IPS-20b (cell line): ENCODE data around the gene INTS2.
A peak's percentile ranks its signal among the peaks of the same experiment; 100 is the strongest.

Source experiments
- H3K27ac ChIP-seq: one replicate; pipeline ENCODE4 v1.5.1; 2013; ENCODE audit warnings: low read length
- H3K27me3 ChIP-seq: 2 replicates; pipeline ENCODE4 v1.6.1; 2013; ENCODE audit warnings: mild to moderate bottlenecking, low read length, inconsistent platforms; ENCODE audit not compliant: insufficient read depth
- H3K36me3 ChIP-seq: 2 replicates; pipeline ENCODE4 v1.6.1; 2013; ENCODE audit warnings: low read depth, mild to moderate bottlenecking, inconsistent platforms, low read length, moderate library complexity; ENCODE audit not compliant: insufficient read depth
- H3K4me1 ChIP-seq: 2 replicates; pipeline ENCODE4 v1.6.1; 2013; ENCODE audit warnings: mild to moderate bottlenecking, control low read depth, inconsistent platforms, low read length, moderate library complexity; ENCODE audit not compliant: insufficient read depth
- H3K4me3 ChIP-seq: 2 replicates; pipeline ENCODE4 v1.5.1; 2013; ENCODE audit warnings: mild to moderate bottlenecking, low read length, inconsistent platforms
- H3K9ac ChIP-seq: 2 replicates; pipeline ENCODE4 v1.6.1; 2013; ENCODE audit warnings: low read depth, mild to moderate bottlenecking, inconsistent platforms, low read length, moderate library complexity
- H3K9me3 ChIP-seq: 2 replicates; pipeline ENCODE4 v1.6.1; 2013; ENCODE audit warnings: mild to moderate bottlenecking, low read depth, low read length, inconsistent platforms; ENCODE audit not compliant: insufficient read depth

INTS2 gene

GRCh38 chr17:61927208-61928100 lies at the start of gene INTS2:
INTS2 (minus strand) TSS chr17:61927982; CDS start chr17:61926644, 1,338 bp downstream.
- Histone ChIP-seq H3K9ac (peak within 1 kb of the TSS; percentile 93), H3K27ac (peak within 1 kb of the TSS; percentile 52), H3K4me1 (no peaks in the 10 kb centered on the region; the same call in 1 of the 2 replicates), H3K27me3 (no peaks in the 10 kb centered on the region), H3K36me3 (peaks cover 12% of the 10 kb centered on the region; the same call in 1 of the 2 replicates), H3K4me3 (peak within 1 kb of the TSS; percentile 78), H3K9me3 (no peaks in the 10 kb centered on the region)

GRCh38 chr17:61974115-61974514 lies 46.3 kb upstream of the INTS2 start:
- H3K36me3 ChIP-seq = peaks cover 69% of the 10 kb centered on the region
- H3K4me3 ChIP-seq = no peak overlapping the region
- no peak overlapping the region for H3K9ac ChIP-seq
- no peaks in the 10 kb centered on the region for H3K27me3 ChIP-seq
- H3K27ac ChIP-seq = no peak overlapping the region
- H3K9me3 ChIP-seq = no peaks in the 10 kb centered on the region
- peaks cover 9% of the 10 kb centered on the region; the same call in 1 of the 2 replicates for H3K4me1 ChIP-seq

- Histone ChIP-seq H3K27me3 (no peaks in the 10 kb centered on the region), H3K9me3 (no peaks in the 10 kb centered on the region), H3K36me3 (peaks cover 71% of the 10 kb centered on the region), H3K4me3 (no peak overlapping the region), H3K27ac (no peak overlapping the region), H3K4me1 (peaks cover 9% of the 10 kb centered on the region; the same call in 1 of the 2 replicates), H3K9ac (no peak overlapping the region)
These were observed 44.5 kb upstream of the INTS2 start for GRCh38 chr17:61972311-61972710.

- no peak overlapping the region for H3K4me3 ChIP-seq
- H3K27ac ChIP-seq = no peak overlapping the region
- H3K27me3 ChIP-seq = no peaks in the 10 kb centered on the region
- peaks cover 9% of the 10 kb centered on the region; the same call in 1 of the 2 replicates for H3K4me1 ChIP-seq
- peaks cover 81% of the 10 kb centered on the region for H3K36me3 ChIP-seq
- H3K9ac ChIP-seq = no peak overlapping the region
- H3K9me3 ChIP-seq = no peaks in the 10 kb centered on the region
These were observed 42.2 kb upstream of the INTS2 start for GRCh38 chr17:61970030-61970429.

- Histone ChIP-seq H3K4me1 (peaks cover 9% of the 10 kb centered on the region; the same call in 1 of the 2 replicates), H3K9ac (no peak overlapping the region), H3K27me3 (no peaks in the 10 kb centered on the region), H3K9me3 (no peaks in the 10 kb centered on the region), H3K27ac (no peak overlapping the region), H3K4me3 (no peak overlapping the region), H3K36me3 (peaks cover 85% of the 10 kb centered on the region)
These were observed 41.0 kb upstream of the INTS2 start for GRCh38 chr17:61968757-61969156.

GRCh38 chr17:61967729-61968128 lies 39.9 kb upstream of the INTS2 start:
- H3K27ac ChIP-seq = no peak overlapping the region
- no peak overlapping the region for H3K4me3 ChIP-seq
- peaks cover 91% of the 10 kb centered on the region for H3K36me3 ChIP-seq
- H3K9me3 ChIP-seq = no peaks in the 10 kb centered on the region
- no peaks in the 10 kb centered on the region for H3K27me3 ChIP-seq
- peaks cover 5% of the 10 kb centered on the region; the same call in 1 of the 2 replicates for H3K4me1 ChIP-seq
- H3K9ac ChIP-seq = no peak overlapping the region

- H3K36me3 ChIP-seq = peaks cover 98% of the 10 kb centered on the region
These were observed 38.4 kb upstream of the INTS2 start for GRCh38 chr17:61966191-61966590.

GRCh38 chr17:61955619-61956018 lies 27.8 kb upstream of the INTS2 start:
- Histone ChIP-seq H3K4me1 (no peaks in the 10 kb centered on the region), H3K36me3 (peaks cover 82% of the 10 kb centered on the region), H3K4me3 (no peak overlapping the region), H3K9me3 (no peaks in the 10 kb centered on the region), H3K27me3 (no peaks in the 10 kb centered on the region), H3K9ac (no peak overlapping the region), H3K27ac (no peak overlapping the region)

More at GRCh38 chr17:61966191-61966590, 38.4 kb upstream of the INTS2 start:
- no peak overlapping the region for H3K27ac ChIP-seq
- H3K27me3 ChIP-seq = no peaks in the 10 kb centered on the region
- H3K4me1 ChIP-seq = no peaks in the 10 kb centered on the region
- H3K9me3 ChIP-seq = no peaks in the 10 kb centered on the region
- H3K9ac ChIP-seq = no peak overlapping the region
- no peak overlapping the region for H3K4me3 ChIP-seq

- H3K27me3 ChIP-seq = no peaks in the 10 kb centered on the region
- no peak overlapping the region for H3K27ac ChIP-seq
- H3K36me3 ChIP-seq = peaks cover 95% of the 10 kb centered on the region
These were observed 19.7 kb upstream of the INTS2 start for GRCh38 chr17:61947367-61948078.

GRCh38 chr17:61946359-61946758 lies 18.6 kb upstream of the INTS2 start:
- Histone ChIP-seq H3K9ac (no peak overlapping the region), H3K9me3 (no peaks in the 10 kb centered on the region), H3K4me3 (no peak overlapping the region), H3K27me3 (no peaks in the 10 kb centered on the region), H3K27ac (no peak overlapping the region), H3K36me3 (peaks cover 83% of the 10 kb centered on the region), H3K4me1 (no peaks in the 10 kb centered on the region)

More at GRCh38 chr17:61947367-61948078, 19.7 kb upstream of the INTS2 start:
- H3K9me3 ChIP-seq = no peaks in the 10 kb centered on the region
- H3K9ac ChIP-seq = no peak overlapping the region
- H3K4me1 ChIP-seq = no peaks in the 10 kb centered on the region
- H3K4me3 ChIP-seq = no peak overlapping the region

GRCh38 chr17:61943117-61943516 lies 15.3 kb upstream of the INTS2 start:
- no peak overlapping the region for H3K27ac ChIP-seq
- no peaks in the 10 kb centered on the region for H3K27me3 ChIP-seq
- H3K36me3 ChIP-seq = peaks cover 54% of the 10 kb centered on the region
- no peak overlapping the region for H3K4me3 ChIP-seq
- no peaks in the 10 kb centered on the region for H3K4me1 ChIP-seq
- H3K9ac ChIP-seq = no peak overlapping the region
- no peaks in the 10 kb centered on the region for H3K9me3 ChIP-seq
